ENCODE measurements around the gene MID1.

MID1 gene, protein sequence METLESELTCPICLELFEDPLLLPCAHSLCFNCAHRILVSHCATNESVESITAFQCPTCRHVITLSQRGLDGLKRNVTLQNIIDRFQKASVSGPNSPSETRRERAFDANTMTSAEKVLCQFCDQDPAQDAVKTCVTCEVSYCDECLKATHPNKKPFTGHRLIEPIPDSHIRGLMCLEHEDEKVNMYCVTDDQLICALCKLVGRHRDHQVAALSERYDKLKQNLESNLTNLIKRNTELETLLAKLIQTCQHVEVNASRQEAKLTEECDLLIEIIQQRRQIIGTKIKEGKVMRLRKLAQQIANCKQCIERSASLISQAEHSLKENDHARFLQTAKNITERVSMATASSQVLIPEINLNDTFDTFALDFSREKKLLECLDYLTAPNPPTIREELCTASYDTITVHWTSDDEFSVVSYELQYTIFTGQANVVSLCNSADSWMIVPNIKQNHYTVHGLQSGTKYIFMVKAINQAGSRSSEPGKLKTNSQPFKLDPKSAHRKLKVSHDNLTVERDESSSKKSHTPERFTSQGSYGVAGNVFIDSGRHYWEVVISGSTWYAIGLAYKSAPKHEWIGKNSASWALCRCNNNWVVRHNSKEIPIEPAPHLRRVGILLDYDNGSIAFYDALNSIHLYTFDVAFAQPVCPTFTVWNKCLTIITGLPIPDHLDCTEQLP

DNA sequence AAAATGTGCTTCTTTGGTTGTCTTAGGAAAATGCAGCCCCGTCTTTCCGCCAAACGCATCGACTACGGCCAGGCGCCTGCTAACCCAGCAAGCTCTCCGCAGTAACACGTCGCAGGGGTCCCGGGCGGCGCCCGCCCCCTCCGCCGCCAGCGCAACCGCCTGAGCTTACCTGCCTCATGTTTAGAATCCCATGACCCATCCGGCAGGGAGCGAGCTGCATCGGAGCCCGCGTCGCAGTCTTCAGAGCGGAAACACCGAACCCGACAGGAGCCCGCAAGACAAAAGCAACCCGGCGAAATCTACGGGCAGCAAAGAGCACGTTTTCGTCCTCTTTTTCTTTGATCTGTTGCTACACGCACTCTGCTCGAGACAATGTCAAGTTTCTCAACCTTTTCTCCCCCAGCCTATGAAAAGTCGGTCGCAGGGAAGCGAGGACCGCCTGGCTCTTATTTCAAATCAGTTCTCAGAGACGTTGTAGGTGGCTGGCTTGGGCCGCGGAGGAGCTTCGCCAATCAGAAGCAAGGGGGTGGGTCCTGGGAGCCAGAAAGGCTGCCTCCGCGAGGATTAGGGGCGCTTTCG is at the start of gene MID1:
Gene MID1, minus strand, starts transcription at position 465 of the 579 bp plus-strand sequence. CDS start 53,038 bp downstream, outside the sequence.
- peak within 1 kb of the TSS; percentile 50 for H3K4me3 Mint-ChIP-seq
- CTCF ChIA-PET = interaction anchor here (2.2 kb wide), 1 partner anchor 430 kb away, joined by 8 read pairs; no protein-coding TSS in a partner anchor
- peaks cover 9% of the 10 kb centered on the region for H3K4me1 Mint-ChIP-seq
- peak; percentile 25 for DNase-seq
- peaks cover 36% of the 10 kb centered on the region for H3K27me3 Mint-ChIP-seq
- H3K36me3 Mint-ChIP-seq = no peaks in the 10 kb centered on the region
- no peaks in the 10 kb centered on the region for H3K9me3 Mint-ChIP-seq
- H3K27ac Mint-ChIP-seq = no peak within 1 kb of the TSS

DNA sequence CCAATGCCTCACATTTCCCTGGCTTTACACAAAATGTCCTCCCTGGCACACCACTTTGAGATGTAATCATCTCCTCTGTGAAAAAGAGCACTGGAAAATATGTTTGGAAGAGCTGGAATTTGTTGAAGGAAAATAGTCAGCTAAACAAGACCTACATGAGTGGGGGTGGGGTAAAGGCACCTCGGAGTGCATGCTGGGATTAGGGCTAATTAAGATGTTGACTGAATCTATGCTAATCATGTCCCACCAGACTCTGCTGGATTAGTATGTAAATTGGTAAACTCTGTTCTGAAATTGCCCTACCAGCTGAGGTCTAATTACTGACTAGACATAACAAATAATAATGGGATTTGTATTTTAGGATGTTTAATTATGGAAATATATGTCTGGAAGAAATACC is 46.8 kb upstream of the MID1 start:
- no peaks in the 10 kb centered on the region for H3K27me3 Mint-ChIP-seq
- CTCF ChIA-PET = no interaction called here
- no peak for DNase-seq
- no peaks in the 10 kb centered on the region for H3K36me3 Mint-ChIP-seq
- no peaks in the 10 kb centered on the region for H3K9me3 Mint-ChIP-seq
- H3K4me1 Mint-ChIP-seq = no peaks in the 10 kb centered on the region
- H3K27ac Mint-ChIP-seq = no peak overlapping the region
- no peak overlapping the region for H3K4me3 Mint-ChIP-seq

DNA sequence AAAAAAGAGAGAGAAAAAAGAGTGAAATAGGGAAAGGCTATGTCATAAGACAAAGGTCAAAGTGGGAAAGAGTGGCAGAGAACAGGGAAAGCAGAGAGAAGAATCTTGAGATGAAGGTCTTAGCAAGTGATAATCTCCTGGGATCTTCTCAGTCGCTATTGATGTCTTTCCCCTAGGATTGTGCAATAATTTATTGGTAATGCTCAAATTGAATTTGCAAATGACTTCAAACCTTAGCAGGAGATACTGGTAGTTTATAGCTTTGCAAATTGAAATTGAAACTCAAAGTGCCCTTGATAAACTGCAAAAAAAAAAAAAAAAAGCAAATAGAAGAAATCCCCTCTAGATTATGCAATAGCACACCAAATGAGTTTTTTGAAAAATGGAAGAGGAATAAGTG is 45.7 kb upstream of the MID1 start:
- Mint-ChIP-seq H3K27ac (no peak overlapping the region), H3K27me3 (no peaks in the 10 kb centered on the region), H3K36me3 (no peaks in the 10 kb centered on the region), H3K4me1 (no peaks in the 10 kb centered on the region), H3K4me3 (no peak overlapping the region), H3K9me3 (no peaks in the 10 kb centered on the region)
- DNase-seq = no peak
- CTCF ChIA-PET = no interaction called here

DNA sequence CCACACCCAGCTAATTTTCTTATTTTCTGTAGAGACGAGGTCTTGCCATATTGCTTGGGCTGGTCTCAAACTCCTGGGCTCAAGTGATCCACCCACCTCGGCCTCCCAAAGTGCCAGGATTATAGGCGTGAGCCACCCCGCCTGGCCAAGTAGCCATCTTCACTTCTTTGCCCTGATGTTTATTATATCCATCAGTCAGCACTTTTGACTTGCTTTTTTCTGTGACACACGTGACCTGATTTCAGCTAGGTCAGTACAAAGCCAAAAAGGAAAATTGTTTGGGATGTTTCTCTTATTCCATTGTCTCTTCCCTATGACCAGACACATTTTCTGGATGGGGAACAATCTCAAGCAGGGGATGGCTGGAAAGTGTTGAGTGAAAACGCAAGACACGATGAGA is 45.3 kb upstream of the MID1 start:
- Mint-ChIP-seq H3K9me3 (no peaks in the 10 kb centered on the region), H3K36me3 (no peaks in the 10 kb centered on the region), H3K4me1 (no peaks in the 10 kb centered on the region), H3K27me3 (no peaks in the 10 kb centered on the region), H3K27ac (no peak overlapping the region), H3K4me3 (no peak overlapping the region)
- DNase-seq = no peak
- CTCF ChIA-PET = no interaction called here

DNA sequence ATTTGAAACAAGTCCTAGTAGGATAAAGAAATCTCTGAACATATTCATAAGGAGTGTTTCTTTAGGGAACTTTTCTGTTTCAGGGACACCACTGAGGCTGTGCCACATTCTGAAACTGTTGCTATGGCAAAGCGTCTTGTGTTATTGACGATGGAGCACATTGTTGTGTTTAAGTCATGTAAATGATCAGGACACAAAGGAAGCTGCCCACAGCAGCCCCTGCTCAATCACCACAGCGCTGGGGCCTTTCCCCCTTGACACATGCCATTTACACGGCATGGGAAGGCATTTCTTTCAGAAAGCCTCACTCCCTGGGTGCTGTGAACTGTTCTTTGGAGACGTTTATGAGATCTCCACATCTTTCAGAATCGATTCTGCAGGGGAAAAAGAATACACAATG is 39.8 kb upstream of the MID1 start:
- Mint-ChIP-seq H3K4me1 (no peaks in the 10 kb centered on the region), H3K4me3 (no peak overlapping the region), H3K27me3 (no peaks in the 10 kb centered on the region), H3K27ac (no peak overlapping the region), H3K9me3 (no peaks in the 10 kb centered on the region), H3K36me3 (no peaks in the 10 kb centered on the region)
- CTCF ChIA-PET = no interaction called here
- DNase-seq = no peak

DNA sequence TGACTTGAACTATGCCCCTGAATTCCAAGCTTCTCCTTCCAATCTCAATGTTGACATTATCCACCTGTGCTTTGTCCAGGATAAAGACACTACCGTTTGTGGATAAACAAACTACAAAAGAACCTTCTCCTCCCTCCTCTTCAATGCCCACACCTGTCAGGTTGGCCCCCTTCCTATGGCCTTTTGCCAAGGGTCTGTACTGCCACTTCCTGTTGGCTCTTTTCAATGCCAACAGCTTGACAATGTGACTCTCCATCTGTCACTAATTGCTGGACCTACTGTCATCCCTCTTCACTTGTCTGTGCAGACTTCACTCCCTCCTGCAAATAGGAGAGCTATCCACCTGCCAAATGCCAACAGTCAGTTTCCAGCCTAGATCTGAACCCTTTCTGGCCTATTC is 35.8 kb upstream of the MID1 start:
- no peak overlapping the region for H3K4me3 Mint-ChIP-seq
- no peaks in the 10 kb centered on the region for H3K27me3 Mint-ChIP-seq
- DNase-seq = no peak
- no peaks in the 10 kb centered on the region for H3K9me3 Mint-ChIP-seq
- no peaks in the 10 kb centered on the region for H3K4me1 Mint-ChIP-seq
- CTCF ChIA-PET = no interaction called here
- H3K27ac Mint-ChIP-seq = no peak overlapping the region
- H3K36me3 Mint-ChIP-seq = no peaks in the 10 kb centered on the region

DNA sequence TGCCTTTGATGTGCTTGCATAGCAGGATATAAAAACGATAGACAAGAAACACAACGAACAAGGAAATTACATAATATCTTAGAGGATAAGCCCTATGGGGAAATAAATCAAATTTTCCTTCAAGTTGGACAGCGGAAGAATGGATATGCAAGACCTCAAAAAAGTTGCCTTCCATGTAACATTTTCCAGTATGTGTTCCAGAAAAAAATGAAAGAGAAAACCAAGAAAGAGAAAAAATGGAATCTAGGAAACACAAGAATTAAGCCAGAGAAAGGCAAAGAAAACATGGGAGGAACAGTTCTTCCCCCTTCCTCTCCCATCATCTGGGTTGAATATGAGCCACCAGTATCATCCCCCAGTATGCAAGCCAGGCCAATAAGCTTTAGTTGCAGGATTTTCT is 34.6 kb upstream of the MID1 start:
- H3K27me3 Mint-ChIP-seq = no peaks in the 10 kb centered on the region
- DNase-seq = no peak
- H3K9me3 Mint-ChIP-seq = no peaks in the 10 kb centered on the region
- CTCF ChIA-PET = no interaction called here
- H3K4me1 Mint-ChIP-seq = no peaks in the 10 kb centered on the region
- no peak overlapping the region for H3K4me3 Mint-ChIP-seq
- no peaks in the 10 kb centered on the region for H3K36me3 Mint-ChIP-seq
- H3K27ac Mint-ChIP-seq = no peak overlapping the region

DNA sequence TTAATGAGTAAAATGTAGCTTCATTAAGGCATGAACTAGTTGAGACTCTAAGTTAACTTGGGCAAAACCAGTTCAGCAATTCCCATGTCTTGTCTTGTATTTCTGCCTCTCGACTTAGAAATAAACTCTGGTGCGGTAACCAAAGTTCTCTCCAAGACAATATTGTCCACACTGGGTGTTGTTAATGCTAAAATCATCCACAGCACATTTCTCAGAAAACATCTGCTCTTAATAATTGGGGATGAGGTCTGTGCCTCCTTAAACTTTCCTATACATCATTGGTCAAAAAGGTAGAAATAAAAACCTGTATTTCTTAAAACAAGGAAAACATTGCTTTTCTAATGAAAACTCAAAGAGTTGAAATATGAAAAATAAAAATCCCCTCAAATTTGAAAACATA is 32.9 kb upstream of the MID1 start:
- Mint-ChIP-seq H3K36me3 (no peaks in the 10 kb centered on the region), H3K4me1 (no peaks in the 10 kb centered on the region), H3K27me3 (no peaks in the 10 kb centered on the region), H3K4me3 (no peak overlapping the region), H3K27ac (no peak overlapping the region), H3K9me3 (no peaks in the 10 kb centered on the region)
- CTCF ChIA-PET = no interaction called here
- no peak for DNase-seq

DNA sequence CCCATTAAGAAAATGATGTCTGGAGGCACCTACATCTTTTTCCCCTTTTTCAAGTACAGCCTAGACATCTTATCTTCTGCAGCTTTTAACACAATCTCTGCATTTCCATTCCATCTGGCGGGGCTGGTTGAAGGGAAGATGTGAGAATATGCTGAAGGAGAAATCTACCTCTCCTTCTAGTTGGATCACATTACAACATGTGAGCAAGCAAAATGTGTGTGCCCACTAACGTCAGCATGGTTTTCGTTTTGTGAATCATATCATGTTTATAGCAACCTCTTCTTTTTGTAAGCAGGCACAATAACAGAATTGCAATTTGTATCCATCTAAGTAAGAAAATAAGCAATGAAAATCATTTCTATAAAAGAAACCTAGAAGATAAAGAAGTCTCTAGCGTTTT is 28.9 kb upstream of the MID1 start:
- H3K27me3 Mint-ChIP-seq = peaks cover 4% of the 10 kb centered on the region
- CTCF ChIA-PET = no interaction called here
- no peak for DNase-seq
- H3K9me3 Mint-ChIP-seq = no peaks in the 10 kb centered on the region
- H3K27ac Mint-ChIP-seq = no peak overlapping the region
- no peaks in the 10 kb centered on the region for H3K36me3 Mint-ChIP-seq
- no peaks in the 10 kb centered on the region for H3K4me1 Mint-ChIP-seq
- no peak overlapping the region for H3K4me3 Mint-ChIP-seq

DNA sequence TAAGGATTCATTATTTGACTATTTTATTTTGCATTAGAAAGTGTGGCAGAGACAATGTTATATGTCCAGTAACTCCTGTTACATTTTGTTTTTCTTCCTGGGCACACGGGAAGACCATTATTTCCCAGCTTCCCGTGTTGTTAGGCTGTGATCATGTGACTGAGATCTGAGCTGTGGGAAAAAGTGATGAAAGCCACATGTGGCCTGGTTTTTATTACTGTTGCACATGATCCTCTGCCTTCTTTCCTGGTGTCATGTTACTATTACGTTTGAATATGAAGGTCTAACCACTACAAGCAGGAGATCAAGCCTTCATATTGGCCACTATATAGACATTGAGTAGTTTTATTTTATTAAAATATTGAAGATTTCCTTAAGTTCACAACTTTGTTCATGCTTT is 28.2 kb upstream of the MID1 start:
- no peak for DNase-seq
- no peaks in the 10 kb centered on the region for H3K36me3 Mint-ChIP-seq

DNA sequence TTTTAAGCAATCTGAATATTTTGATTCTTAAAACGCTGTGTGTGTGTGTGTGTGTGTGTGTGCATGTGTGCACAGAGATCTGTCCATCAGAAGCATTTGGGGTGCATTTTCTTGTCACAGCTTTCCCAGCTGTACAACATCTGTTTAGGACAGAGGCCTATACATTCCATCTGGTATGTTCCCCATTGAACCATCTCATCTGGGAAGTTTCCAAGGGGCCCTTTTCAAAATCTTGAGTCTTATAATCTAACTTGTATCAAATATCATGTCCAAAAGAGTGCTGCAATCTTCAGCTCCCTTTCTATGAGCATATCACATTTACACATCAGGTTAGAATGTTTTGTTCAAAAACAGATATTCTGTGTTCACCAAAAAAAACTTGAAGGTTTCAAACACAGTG is 16.5 kb upstream of the MID1 start:
- Mint-ChIP-seq H3K27ac (no peak overlapping the region), H3K4me3 (no peak overlapping the region), H3K36me3 (no peaks in the 10 kb centered on the region), H3K4me1 (no peaks in the 10 kb centered on the region), H3K27me3 (no peaks in the 10 kb centered on the region), H3K9me3 (no peaks in the 10 kb centered on the region)
- DNase-seq = no peak
- CTCF ChIA-PET = no interaction called here

More for the DNA sequence above, 28.2 kb upstream of the MID1 start:
- H3K27ac Mint-ChIP-seq = no peak overlapping the region
- no peaks in the 10 kb centered on the region for H3K4me1 Mint-ChIP-seq
- H3K4me3 Mint-ChIP-seq = no peak overlapping the region
- no peaks in the 10 kb centered on the region for H3K9me3 Mint-ChIP-seq
- H3K27me3 Mint-ChIP-seq = peaks cover 4% of the 10 kb centered on the region
- CTCF ChIA-PET = no interaction called here

DNA sequence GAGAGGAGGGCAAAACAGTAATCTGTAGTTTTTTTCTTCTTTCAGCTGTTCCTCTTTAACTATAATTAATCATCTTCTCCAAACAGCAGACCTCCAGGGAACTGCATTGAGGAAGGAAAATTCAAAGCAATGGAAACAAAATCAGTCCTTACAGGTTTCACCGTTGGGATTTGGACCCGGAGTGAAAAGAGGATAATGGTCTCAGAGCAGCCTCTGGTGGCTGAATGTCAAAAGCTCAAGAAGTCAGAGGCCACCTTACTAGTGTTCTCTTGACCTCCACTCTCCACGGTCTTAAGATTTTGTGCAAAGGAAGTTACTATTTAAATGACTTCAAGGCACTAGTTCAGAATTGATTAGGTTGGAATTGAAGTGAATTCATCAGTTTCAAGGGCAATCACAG is 16.0 kb upstream of the MID1 start:
- no peak for DNase-seq
- H3K27ac Mint-ChIP-seq = no peak overlapping the region
- no peaks in the 10 kb centered on the region for H3K9me3 Mint-ChIP-seq
- no peak overlapping the region for H3K4me3 Mint-ChIP-seq
- H3K27me3 Mint-ChIP-seq = no peaks in the 10 kb centered on the region
- H3K36me3 Mint-ChIP-seq = no peaks in the 10 kb centered on the region
- CTCF ChIA-PET = no interaction called here
- no peaks in the 10 kb centered on the region for H3K4me1 Mint-ChIP-seq

DNA sequence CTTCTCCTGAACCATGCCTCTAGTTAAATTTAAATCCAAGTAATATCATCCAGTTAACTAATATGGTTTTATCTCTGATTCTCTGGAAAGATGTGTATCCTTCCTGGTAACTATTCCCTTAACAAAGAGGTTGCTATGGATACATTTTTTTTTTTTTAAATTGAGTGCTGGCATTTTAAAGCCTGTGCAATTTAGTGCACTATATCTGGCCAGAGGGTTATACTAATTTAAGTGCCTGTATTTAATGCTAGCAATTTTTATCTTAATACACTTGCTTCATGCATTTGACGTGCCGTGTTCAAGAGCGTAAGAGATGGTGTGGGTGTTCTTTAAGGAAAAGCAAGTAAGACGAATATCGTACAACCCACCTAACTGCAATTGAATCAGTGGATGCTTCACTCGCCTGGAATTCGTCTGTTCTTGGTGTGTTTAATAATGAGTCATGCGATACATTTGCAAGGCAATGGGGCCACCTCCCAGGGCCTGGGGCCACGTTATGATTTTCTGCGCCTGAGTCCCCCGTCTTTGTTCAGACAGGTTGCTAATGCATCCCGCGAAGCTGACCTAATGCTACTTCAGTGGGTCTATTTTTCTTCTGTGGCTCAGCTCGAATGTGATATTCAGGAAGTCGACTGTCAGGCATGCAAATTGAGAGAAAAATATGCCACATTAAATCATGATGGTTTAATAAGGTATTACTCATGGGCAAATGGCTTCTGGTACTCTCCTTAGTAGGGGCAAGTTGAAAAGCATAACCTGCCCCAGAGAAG is 14.2 kb upstream of the MID1 start:
- CTCF ChIA-PET = no interaction called here
- no peak overlapping the region for H3K4me3 Mint-ChIP-seq
- no peaks in the 10 kb centered on the region for H3K36me3 Mint-ChIP-seq
- DNase-seq = no peak
- no peak overlapping the region for H3K27ac Mint-ChIP-seq
- H3K9me3 Mint-ChIP-seq = no peaks in the 10 kb centered on the region
- H3K4me1 Mint-ChIP-seq = no peaks in the 10 kb centered on the region
- no peaks in the 10 kb centered on the region for H3K27me3 Mint-ChIP-seq

DNA sequence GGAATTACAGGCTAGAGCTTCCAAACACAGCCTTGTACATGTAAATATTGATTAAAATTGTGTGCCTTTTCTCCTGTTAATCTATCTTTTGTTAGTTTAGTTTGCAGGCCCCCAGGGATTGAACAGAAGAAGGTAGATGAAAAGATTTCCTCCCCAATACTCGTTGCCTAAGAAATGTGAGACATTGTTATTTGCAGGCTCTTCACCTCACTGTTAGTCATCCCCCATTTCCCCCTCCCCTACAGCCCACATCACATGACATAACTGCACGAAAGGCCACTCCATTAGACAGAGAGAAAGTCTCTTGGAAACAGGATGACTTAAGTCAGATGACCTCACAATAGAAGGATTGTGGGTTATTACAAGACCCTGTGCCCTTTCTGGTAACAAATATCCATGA is 13.3 kb upstream of the MID1 start:
- no peaks in the 10 kb centered on the region for H3K27me3 Mint-ChIP-seq
- no peaks in the 10 kb centered on the region for H3K4me1 Mint-ChIP-seq
- CTCF ChIA-PET = no interaction called here
- no peaks in the 10 kb centered on the region for H3K36me3 Mint-ChIP-seq
- DNase-seq = no peak
- no peaks in the 10 kb centered on the region for H3K9me3 Mint-ChIP-seq
- no peak overlapping the region for H3K4me3 Mint-ChIP-seq
- no peak overlapping the region for H3K27ac Mint-ChIP-seq

All from activated naive CD4-positive, alpha-beta T cell treated with anti-CD3 and anti-CD28 coated beads, Interleukin-2, amount 10 ng/mL, durations not matched to agents 7 days and 5 days (primary cell).